ENCODE results near the gene ADGRV1.
"Not testable (repeated sequence)": the region's sequence is repeated elsewhere in the genome, so short reads cannot be mapped to it uniquely, and the experiment has no call there.

Gene ADGRV1

DNA sequence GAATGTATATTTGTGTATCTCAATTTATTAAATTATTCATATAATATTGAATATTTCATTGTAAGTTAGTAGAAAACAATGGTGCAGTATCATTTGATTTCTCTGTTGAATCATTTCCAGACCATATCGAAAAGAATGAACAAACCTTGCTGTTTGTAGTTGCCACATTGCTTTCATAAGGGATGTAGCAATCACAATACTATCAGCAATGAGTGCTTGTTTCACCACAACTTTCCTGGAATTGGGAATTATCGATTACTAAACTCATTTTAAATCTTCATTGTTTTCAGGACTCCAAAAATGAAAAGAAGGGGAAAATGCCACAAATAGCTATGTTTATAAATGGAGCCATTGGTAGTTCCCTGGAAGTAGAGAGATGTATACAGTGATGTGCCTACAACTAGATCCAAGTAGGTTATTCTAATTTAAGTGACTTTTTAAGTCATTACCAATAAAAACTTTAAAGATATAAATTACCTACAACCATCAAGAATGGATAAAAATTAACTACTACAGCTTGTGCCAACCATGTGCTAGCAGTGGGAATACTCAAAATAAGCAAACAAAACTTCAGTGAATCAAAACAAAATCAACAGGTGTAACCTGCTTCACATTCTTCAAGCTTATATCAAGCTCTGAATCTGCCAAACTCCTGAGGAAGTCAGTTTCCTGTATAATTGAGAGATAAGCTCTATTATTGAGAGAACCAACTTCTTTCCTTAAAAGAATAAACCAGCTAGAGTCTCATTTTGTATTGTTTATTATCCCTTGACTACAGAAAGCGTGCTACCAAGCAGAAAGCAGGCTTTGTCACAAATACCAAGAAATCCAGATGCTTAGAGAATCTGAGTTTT lies 358.6 kb downstream of the ADGRV1 start:
- H3K4me3 ChIP-seq (replicated peaks; ENCODE audit: low read depth, low read length): no peak overlapping the region
- TF ChIP-seq, protein P1, sequence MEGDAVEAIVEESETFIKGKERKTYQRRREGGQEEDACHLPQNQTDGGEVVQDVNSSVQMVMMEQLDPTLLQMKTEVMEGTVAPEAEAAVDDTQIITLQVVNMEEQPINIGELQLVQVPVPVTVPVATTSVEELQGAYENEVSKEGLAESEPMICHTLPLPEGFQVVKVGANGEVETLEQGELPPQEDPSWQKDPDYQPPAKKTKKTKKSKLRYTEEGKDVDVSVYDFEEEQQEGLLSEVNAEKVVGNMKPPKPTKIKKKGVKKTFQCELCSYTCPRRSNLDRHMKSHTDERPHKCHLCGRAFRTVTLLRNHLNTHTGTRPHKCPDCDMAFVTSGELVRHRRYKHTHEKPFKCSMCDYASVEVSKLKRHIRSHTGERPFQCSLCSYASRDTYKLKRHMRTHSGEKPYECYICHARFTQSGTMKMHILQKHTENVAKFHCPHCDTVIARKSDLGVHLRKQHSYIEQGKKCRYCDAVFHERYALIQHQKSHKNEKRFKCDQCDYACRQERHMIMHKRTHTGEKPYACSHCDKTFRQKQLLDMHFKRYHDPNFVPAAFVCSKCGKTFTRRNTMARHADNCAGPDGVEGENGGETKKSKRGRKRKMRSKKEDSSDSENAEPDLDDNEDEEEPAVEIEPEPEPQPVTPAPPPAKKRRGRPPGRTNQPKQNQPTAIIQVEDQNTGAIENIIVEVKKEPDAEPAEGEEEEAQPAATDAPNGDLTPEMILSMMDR (IDR thresholded peaks at IDR 0.05; ENCODE audit: low read length, missing control alignments): no peak
- no peak for DNase-seq (ENCODE audit: low read depth)

DNA sequence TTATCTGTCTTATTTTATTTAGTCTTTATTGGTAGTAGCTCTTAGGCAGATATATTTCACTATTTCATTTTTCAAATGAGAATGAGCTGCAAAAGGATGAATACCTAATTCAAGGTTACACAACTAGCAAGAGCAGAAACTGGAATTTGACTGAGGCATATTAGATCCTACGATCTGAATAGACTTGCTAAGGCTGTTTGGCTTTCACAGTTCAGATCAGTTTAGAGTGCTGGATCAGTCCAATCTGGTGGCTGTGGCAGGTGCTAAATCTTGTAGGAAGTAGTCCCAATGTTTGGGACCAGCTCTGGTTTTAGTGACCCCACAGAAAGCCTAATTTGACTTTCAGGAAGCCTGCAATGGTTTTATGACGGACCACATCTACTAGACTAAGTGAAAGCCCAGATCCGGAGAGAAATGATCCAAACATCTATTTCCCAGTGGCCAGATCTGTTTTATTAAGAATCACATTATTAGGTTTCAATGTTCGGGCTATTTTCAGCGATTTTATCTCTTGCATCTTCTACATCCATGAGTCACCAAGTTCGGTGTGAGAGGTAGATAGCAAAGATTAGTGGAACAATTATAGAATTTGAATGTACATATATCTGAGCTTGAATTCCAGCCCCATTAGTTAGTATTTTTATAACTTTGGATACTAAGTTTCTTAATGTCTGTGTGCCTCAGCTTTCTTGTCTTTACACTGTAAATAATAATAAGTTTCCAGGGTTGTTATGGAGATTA lies 359.5 kb downstream of the ADGRV1 start:
- DNase-seq (ENCODE audit: low read depth): no peak
- H3K4me3 ChIP-seq (replicated peaks; ENCODE audit: low read depth, low read length): no peak overlapping the region
- TF ChIP-seq, protein P1 (IDR thresholded peaks at IDR 0.05; ENCODE audit: low read length, missing control alignments): no peak

DNA sequence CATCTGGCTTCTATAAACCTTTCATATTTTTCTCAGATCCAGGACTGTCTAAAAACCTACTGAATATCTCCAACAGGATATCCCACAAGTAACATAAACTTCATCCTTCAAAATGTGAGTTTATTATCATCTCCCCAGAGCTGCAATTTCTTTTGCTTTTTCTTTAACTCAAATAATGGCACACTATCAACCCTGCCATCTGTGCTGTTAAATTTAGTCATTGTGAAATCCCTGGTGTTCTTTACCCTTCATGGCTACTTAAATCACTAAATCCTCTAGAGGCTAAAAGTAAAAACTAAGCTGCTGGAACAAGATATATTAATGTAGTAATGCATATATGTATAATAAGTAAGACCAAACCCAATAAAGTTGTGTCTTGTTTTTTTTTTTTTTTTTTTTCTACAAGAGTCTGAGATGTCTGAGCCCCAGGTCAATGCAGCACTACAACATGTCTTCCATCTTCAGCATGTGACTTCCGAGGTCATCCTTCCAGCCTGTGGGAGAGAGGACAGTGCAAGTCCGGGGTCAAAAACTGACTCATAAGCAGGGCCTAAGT lies 362.9 kb downstream of the ADGRV1 start:
- DNase-seq (ENCODE audit: low read depth): no peak
- TF ChIP-seq, protein P1 (IDR thresholded peaks at IDR 0.05; ENCODE audit: low read length, missing control alignments): no peak

DNA sequence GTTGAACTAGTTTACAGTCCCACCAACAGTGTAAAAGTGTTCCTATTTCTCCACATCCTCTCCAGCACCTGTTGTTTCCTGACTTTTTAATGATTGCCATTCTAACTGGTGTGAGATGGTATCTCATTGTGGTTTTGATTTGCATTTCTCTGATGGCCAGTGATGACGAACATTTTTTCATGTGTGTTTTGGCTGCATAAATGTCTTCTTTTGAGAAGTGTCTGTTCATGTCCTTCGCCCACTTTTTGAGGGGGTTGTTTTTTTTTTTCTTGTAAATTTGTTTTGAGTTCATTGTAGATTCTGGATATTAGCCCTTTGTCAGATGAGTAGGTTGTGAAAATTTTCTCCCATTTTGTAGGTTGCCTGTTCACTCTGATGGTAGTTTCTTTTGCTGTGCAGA lies 365.6 kb downstream of the ADGRV1 start:
- H3K4me3 ChIP-seq (replicated peaks; ENCODE audit: low read depth, low read length); DNase-seq (ENCODE audit: low read depth): not testable (repeated sequence)

More for the DNA sequence above, 362.9 kb downstream of the ADGRV1 start:
- no peak overlapping the region for H3K4me3 ChIP-seq (replicated peaks; ENCODE audit: low read depth, low read length)

DNA sequence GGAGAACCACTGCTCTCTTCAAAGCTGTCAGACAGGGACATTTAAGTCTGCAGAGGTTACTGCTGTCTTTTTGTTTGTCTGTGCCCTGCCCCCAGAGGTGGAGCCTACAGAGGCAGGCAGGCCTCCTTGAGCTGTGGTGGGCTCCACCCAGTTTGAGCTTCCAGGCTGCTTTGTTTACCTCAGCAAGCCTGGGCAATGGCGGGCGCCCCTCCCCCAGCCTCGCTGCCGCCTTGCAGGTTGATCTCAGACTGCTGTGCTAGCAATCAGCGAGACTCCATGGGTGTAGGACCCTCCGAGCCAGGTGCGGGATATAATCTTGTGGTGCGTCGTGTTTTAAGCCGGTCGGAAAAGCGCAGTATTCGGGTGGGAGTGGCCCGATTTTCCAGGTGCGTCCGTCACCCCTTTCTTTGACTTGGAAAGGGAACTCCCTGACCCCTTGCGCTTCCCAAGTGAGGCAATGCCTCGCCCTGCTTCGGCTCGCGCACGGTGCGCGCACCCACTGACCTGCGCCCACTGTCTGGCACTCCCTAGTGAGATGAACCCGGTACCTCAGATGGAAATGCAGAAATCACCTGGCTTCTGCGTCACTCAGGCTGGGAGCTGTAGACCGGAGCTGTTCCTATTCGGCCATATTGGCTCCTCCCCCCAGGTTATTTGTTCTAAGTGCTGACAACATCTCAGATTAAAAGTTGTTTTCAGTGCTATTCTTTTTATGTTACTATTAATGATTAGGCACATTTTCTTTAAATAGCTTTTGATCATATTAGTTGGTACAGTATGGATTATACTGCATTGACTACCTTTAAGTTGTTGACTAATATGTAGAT lies 370.6 kb downstream of the ADGRV1 start:
- not testable (repeated sequence) for DNase-seq (ENCODE audit: low read depth); H3K4me3 ChIP-seq (replicated peaks; ENCODE audit: low read depth, low read length)

DNA sequence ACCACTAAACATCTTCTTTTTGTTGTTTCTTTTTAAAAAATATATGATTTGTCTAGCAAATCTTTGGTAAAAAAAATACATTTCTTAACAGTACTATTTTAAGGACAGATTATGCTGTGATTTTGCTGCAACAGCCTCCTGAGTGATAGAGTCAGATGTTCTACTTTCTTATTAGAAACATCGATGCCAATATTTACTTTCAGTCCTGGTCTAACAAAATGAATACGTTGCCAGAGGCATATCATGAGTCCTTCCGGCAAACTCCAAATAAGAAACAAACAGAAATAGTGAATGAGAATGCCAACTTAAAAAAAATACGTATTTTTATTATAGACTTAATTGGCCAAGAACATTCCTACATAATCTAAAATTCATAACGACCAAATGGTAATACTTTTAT lies 371.5 kb downstream of the ADGRV1 start:
- H3K4me3 ChIP-seq (replicated peaks; ENCODE audit: low read depth, low read length): no peak overlapping the region
- no peak for DNase-seq (ENCODE audit: low read depth)
- TF ChIP-seq, protein P1 (IDR thresholded peaks at IDR 0.05; ENCODE audit: low read length, missing control alignments): no peak

DNA sequence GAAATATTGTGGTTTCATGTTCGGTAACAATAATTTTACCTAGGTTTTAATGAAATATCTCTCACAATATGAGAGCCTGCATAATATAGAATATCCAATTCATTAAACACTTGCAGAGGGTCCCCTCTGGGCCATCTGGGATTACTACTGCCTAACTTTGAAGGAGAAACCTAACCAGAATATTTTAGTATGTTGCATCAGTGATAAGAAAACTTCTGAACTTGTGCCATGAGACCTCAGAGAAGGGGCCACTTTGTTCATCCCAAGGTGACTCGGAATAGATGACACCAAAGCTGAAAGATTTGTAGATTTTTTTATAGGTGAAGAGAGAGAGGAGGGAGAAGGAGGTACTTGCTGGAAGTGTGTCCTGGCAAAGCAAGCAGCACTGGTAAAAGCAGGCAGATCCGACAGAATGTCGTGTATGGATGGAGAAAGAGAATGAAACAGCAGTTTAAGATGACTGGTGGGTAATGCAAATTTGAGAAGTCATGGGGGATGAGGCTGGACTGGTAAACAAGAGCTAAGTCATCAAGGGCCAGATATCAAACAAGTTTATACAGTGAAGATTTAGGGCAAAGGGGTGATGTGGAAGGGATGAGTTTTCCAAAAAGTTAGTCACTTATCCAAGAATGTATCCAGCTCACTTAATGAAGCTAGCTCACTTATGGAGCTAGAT lies 372.3 kb downstream of the ADGRV1 start:
- TF ChIP-seq, protein P1 (IDR thresholded peaks at IDR 0.05; ENCODE audit: low read length, missing control alignments): no peak
- H3K4me3 ChIP-seq (replicated peaks; ENCODE audit: low read depth, low read length): no peak overlapping the region
- DNase-seq (ENCODE audit: low read depth): no peak

Data from fibroblast of pulmonary artery (primary cell).